Activated CD4-positive, CD25-positive, alpha-beta regulatory T cell treated with anti-CD3 and anti-CD28 coated beads, Interleukin-2, amount 50 U/mL, for 16 hours (primary cell): ENCODE results near the gene RPLP2.

Source experiments
- DNase-seq: peaks from one replicate; pipeline ENCODE4 v3.0.0-alpha.2; 2020; ENCODE audit warnings: low read depth, low spot score

Gene RPLP2

GRCh38 chr11:834371-835316 is 24.9 kb downstream of the RPLP2 start:
- no peak for DNase-seq

GRCh38 chr11:836274-836673 is 26.5 kb downstream of the RPLP2 start:
- no peak for DNase-seq

DNA sequence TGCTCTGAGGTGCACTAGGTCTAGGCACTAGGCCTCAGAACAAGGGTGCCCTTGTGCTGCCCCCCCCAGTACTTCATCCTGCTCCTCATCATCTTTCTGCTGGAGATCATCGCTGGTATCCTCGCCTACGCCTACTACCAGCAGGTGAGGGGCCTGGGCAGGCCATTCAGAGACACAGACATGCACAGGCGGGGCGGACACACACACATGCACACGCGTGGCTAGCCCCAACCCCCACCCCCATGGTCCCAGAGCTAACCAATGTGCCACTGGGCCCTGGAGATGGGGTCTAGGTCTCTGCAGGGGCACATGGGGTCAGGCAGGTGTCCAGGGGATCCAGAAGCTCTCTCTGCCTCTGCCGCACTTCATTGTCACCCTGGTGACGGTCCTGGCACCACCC is 26.9 kb downstream of the RPLP2 start:
- DNase-seq = no peak

DNA sequence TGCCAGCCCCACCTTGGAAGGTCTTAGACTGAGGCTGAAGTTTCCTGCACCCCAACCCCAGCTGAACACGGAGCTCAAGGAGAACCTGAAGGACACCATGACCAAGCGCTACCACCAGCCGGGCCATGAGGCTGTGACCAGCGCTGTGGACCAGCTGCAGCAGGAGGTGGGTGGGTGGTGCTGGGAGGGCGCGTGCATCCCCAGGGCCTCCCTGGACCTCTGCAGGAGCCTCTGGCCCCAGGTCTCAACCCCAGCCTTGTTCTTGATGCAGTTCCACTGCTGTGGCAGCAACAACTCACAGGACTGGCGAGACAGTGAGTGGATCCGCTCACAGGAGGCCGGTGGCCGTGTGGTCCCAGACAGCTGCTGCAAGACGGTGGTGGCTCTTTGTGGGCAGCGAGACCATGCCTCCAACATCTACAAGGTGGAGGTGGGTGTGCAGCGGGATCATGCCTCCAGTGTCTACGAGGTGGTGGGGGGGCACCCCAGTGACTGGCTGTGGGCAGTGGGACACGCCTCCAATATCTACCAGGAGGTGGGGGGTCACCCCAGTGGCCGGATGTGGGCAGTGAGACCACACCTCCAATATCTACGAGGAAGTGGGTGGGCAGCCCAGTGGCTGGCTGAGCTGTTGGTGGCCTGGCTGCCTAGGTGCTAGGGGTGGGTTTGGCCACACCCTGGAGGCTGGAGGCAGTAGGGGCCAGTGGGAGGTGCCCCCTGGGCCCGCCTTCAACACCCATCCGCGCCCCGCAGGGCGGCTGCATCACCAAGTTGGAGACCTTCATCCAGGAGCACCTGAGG is 27.6 kb downstream of the RPLP2 start:
- no peak for DNase-seq

GRCh38 chr11:837990-838307 is 28.2 kb downstream of the RPLP2 start:
- DNase-seq = no peak

DNA sequence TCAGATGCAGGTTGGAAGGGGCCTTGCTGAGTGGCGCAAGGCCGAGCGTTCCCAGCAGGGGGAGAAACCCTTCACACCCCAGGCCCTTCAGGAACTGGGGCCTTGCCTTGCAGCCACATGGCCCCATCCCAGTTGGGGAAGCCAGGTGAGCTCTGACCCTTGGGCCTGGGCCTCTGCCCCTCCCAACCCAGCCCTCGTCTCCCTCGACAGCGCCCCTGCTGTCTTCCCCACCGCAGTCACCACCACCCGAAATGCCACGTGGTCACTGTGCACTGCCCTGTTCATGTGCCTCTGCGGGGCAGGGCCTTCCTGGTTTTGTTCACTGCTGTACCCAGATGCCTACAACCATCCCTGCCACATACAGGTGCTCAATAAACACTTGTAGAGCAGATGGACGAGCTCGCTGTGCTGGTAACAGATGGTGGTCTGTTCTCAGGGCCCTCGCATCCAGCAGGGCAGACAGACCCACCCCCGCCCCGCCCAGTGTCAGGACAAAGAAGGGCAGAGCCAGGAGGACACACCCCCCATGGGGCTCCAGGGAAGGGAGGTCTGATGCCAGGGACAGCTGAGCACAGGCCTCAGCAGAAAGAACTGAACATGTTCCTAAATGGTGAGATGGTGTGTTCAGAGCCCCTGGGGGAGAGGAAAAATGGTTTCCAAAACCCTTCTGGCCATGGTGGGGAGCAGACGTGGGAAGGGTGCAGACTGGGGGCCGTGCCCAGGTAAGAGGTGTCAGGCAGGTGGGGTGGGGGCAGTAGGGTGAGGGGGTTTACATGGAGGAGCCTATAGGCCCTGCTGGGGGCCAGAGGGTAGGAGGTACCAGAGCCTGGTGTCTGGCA is 28.9 kb downstream of the RPLP2 start:
- DNase-seq = no peak

GRCh38 chr11:839280-839623 is 29.5 kb downstream of the RPLP2 start:
- DNase-seq = no peak

DNA sequence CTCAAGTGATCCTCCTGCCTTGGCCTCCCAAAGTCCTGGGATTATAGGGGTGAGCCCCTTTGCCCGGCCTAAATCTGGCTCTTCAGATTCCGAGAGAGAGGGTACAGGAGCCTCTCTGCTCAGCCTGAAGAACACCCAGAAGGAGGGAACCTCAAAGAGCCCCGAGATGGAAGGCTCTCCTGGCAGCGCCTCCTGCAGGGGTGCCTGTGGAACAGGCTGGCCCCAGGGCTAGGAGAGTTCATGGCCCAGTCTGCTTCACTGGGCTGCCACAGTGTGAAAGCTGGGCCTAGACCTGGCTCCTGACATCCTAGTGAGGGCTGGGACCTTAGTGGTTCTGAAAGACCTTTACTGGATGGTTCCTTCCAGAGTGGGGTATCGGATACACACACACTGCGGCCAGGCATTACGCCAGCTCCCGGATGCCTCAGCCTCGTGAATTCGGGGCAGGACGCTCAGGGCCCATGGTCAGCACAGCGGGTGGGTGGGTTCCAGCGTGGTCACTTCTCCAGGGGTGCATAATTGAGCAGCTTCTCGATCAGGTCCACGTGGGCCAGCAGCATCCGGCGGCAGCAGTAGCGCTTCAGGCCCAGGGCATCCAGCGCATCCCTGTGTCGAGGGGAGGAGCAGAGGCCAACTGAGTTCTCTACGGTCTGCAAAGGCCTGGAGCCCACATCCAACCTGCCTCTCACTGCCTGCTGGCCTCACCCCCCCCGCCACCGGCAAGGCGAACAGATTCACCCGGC is 30.3 kb downstream of the RPLP2 start:
- DNase-seq = no peak

DNA sequence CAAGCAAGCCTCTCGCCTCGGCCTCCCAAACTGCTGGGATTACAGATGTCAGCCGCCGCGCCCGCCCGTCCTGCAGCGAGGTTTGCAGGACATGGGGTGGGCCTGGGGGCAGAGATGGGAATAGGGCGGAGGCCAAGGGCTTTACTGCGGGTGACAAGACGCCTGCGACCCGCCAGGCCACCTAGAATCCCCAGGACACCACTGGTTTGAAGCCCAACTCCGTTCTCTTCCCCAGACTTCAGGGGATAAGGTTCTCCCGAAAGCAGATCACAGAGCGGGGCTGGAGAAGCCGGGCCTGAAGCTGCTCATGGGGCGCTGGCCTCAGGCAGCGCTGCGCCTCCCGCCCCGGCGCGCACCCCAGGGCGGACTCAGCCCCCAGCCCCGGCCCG is 32.2 kb downstream of the RPLP2 start:
- DNase-seq = no peak

GRCh38 chr11:842370-843002 is 32.7 kb downstream of the RPLP2 start, which contains the start of the genes POLR2L and TSPAN4:
Gene POLR2L (minus strand): TSS chr11:842529. CDS start chr11:842508, 21 bp downstream.
Gene TSPAN4 (plus strand): TSS chr11:842852. CDS start chr11:850305, 7,453 bp downstream.
- DNase-seq = peak; percentile 78

GRCh38 chr11:843086-843734 is 33.4 kb downstream of the RPLP2 start:
- no peak for DNase-seq

GRCh38 chr11:843818-844692 is 34.3 kb downstream of the RPLP2 start:
- no peak for DNase-seq

DNA sequence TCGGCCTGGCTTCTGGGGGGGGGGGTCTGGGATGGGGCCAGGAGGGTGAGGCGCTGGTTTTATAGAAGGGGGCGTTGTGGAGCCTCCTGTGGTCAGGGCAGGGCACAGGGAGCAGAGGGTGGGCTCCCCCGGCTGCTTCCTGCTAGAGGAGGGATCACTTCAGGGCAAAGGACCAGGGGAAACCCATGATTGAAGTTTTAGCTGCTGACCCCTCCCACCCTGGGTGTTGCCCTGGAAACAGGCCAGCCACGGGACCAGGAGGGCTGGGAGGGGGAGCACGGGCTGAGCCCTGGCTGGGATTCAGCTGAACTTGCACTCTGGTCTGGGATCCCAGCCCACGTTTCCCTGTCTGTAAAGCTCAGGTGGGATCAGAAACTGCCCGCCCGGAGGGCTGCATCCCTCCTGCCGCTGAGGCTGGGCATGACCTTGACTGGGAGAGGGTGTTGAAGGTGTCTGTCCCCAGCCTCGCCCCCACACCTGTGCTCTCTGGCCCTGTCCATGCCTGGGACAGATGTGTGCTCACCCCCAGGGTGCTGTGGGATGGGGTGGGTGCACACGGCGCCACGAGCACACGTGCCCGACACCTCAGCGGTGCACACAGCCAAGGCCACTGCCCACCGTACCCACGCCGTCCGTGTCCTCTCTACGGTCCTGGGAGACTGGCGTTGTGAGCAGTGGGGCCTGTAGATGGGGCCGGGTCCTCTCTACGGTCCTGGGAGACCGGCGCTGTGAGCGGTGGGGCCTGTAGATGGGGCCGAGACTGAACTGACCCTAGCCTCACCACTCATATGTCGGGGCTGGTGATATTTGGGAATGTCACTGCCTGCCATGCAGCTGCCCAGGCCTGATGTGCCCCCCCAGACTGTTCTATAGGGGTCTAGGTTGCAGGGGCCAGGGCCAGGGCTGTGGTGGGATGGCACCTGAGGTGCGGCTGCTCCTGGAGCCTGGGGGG is 35.2 kb downstream of the RPLP2 start:
- DNase-seq = no peak

GRCh38 chr11:845872-846495 is 36.2 kb downstream of the RPLP2 start:
- DNase-seq = no peak

GRCh38 chr11:846496-847098 is 36.8 kb downstream of the RPLP2 start:
- no peak for DNase-seq

DNA sequence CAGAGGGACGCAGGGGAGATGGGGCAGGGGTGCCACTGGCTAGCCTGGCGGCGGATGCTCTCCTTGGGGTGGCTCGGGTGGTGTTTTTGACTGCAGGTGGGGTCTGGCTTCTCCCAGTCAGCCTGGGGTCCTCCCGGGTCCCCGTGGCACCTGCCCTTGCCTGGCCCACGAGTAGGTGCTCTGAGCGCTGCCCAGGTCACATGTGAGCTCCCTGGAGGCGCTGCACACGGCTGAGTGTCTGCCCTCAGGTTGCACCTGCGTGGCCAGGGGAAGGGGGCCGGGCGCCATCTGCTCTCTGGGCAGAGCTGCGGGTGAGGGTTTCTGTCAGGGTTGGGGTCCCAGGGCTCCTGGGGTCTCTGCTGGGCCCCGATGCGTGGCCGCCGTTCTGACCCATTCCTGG is 38.1 kb downstream of the RPLP2 start:
- no peak for DNase-seq

- no peak for DNase-seq
Observed at GRCh38 chr11:848380-848931, 38.7 kb downstream of the RPLP2 start.
